Dermis microvascular lymphatic vessel endothelial cell (primary cell): ENCODE results near the gene KLHL33. TPM values are rescaled to one million over a fixed set of nuclear protein-coding genes. Genes with fewer than 3 reads are reported as not detected.
"Not testable (repeated sequence)": the region's sequence is repeated elsewhere in the genome, so short reads cannot be mapped to it uniquely, and the experiment has no call there.

Experiments used
- DNase-seq, 2 donors: peaks; one replicate each; pipeline versions ENCODE4 v3.0.0 to v3.0.0-alpha.2; 2010; ENCODE audit warnings: low read depth in 2 of 2
- total RNA-seq: library from RNA; depleted of rRNA; stranded (reverse); fragments of >200 nt; gene quantifications from 2 replicates; pipeline ENCODE4 v1.2.1, GENCODE V29; 2014

The KLHL33 gene
- total RNA-seq, 1 donor from 2014 or later, result 0.13 TPM

DNA sequence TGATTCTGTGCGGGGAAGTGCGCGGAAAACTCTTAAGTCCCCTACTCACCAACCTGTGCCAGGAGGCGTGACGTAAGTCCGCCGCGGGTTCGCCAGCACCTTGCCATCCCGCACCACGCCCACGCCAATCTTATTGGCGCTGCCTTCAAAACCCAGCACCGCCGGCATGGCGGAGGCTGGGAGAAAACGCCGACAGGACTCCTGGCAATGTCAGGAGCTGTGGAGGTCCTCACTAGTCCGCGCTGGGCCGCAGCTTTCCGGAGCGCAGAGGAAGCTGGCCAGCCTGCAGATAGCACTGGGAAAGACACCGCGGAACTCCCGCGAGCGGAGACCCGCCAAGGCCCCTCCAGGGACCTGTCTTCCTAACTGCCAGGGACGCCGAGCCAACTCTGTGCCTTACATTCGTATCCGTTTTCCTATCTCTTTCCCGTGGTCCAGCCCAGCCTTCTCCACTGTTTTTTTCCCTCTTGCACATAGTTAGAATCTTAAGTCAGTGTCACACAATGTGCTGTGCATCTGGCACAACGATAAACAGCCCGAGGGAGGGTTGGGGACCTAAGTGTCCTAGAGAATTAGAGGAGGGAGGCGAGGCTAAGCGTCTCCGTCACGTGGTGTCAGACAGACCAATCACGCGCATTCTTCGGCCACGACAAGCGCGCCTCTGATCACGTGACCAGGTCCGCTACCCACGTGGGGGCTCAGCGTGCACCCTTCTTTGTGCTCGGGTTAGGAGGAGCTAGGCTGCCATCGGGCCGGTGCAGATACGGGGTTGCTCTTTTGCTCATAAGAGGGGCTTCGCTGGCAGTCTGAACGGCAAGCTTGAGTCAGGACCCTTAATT, 18.8 kb upstream of the KLHL33 start, which contains the start of the genes APEX1 and OSGEP:
APEX1 (plus strand) TSS at position 711 of the 839 bp plus-strand sequence. CDS start 420 bp downstream, outside the sequence.
OSGEP (minus strand) TSS at position 297 of the 839 bp plus-strand sequence; CDS start at position 168, 129 bp downstream.
- peak; percentile 99 for DNase-seq

DNA sequence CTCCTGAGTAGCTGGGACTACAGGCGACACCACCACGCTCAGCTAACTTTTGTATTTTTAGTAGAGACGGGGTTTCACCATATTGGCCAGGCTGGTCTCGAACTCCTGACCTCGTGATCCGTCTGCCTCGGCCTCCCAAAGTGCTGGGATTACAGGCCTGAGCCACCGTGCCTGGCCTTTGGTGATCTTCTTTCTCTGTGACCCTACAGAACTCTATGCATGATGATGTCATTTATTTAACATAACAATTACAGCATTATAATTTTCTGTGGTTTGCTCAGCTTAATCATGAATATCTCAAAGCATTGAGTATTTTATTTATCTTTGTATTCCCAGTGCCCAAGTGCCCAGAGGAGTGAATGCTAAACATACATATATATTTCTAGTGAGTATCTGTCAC, 16.9 kb upstream of the KLHL33 start:
- not testable (repeated sequence) for DNase-seq

DNA sequence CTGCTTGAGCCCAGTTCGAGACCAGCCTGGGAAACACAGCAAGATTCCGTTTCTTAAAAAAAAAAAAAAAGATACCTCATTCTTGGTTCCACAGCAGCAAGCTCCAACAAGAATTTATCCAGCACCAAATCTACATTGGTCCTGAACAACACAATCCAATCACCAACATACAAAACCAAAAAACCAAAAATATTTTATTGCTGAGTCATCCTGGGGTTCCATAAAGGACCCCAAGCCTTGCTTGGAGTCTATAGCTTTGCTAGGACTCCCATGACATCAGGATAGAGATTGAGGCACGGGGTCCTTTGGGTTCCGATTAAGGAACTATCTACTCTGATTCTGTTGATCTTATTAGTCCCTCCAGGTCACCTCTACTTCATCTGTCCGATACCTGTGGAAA, 10.9 kb upstream of the KLHL33 start:
- DNase-seq, result no peak

GRCh38 chr14:20443650-20444049, 7.7 kb upstream of the KLHL33 start:
- DNase-seq, result not testable (repeated sequence)

DNA sequence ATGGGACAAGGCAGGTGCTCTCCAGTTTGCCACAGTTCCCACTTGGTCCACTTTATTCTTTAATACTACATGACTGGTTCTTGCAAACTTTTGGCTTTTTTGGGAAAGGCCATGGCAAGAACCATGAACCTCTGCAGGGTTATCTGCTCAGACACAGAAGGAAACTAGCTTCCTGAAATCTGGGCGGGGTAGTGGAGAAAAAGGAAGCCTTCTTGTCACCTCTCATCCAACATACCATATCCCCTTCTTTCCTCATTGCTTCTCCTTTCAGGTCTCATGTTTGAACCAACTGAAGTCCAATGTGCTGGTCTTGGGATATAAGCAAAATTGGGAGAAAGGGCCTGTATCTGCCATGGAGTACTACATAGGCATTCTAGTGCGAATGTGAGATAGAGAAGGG, 5.5 kb upstream of the KLHL33 start:
- DNase-seq, result no peak

- DNase-seq, result peak; percentile 27 to 49
Observed at GRCh38 chr14:20440882-20441281, 4.9 kb upstream of the KLHL33 start.

DNA sequence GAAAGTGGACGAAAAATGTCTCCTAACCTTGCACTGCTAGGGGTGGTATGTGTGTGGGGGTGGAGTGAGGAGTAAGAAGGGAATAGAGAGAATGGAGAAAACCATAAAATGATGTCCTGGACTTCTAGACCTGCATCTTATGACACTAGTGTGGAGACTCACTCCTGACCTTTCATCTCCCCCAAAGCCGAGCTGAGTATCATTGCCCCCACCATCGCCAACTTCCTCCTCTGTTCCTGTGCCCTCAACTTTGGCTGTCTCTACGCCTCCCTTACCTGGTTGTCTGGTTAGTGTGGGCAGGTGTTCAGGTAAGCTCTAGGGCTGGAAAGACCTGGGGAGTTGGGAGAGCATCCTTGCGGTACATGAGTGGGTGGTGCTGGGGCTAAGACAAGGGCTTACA, 4.5 kb upstream of the KLHL33 start:
- no peak for DNase-seq

DNA sequence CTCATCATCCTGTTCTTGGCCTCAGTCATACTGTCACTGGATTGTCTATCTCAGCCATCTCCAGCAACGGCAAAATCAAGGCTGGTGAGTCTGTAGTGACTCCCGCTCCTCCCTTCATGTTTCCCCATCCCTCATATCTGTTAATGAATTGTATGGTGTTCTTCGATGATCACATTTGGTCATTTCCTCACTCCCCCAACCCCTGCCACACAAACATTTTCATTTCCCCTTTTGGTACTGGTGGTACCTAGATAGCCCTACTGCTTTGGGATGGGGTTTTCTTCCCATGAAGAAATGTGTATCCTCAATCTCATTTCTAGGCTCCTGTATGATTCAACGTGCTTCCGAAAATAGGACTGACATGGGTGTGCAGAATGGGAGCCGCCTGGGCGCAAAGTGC, 2.7 kb upstream of the KLHL33 start:
- DNase-seq, result no peak

GRCh38 chr14:20436363-20436755, 393 bp upstream of the KLHL33 start:
- DNase-seq, result no peak

DNA sequence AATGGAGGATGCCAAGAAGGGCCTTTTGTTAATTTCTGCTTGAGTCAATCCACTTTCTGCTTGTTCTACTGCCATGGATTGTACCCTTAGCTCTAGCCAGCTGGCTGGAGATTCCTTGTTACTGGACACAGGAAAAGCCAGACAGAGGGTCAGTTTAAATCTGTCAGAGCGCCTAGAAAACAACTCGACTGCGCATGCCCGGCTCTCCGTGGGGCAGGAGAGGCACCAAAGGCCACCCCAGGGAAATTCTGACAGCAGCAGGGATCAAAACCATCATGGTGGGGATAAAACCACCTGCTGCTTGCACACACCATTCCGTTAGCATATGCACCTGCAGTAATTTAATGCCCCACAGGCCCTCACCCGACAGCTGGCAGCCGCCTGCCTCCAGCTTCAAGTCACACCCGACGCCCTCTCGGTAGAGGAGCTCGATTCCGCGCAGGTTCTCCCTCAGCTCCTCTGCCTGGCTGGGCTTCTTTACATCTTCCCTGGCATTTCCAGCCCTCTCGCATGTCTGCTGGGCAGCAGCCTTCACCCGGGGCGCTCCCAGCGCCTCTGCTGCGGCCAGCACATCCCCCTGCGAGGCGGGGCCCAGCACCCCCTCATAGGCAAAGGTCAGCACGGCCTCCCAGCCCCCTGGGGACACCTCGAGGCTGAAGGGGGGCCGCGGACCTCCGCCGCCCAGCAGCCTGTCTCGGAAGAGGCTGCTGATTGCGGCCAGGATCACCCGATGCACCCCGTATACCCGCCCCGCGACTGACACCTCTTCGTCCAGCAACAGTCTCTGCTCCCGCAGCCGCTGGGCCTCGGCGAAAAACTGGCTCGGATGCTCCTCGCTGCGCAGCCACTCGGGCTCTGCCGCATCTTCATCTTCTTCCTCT, 1.0 kb downstream of the KLHL33 start:
- DNase-seq, result peak; percentile 67 to 75

- DNase-seq, result peak in 1 of 2 donors; percentile 35
Observed at GRCh38 chr14:20429801-20430669, 5.9 kb downstream of the KLHL33 start.

DNA sequence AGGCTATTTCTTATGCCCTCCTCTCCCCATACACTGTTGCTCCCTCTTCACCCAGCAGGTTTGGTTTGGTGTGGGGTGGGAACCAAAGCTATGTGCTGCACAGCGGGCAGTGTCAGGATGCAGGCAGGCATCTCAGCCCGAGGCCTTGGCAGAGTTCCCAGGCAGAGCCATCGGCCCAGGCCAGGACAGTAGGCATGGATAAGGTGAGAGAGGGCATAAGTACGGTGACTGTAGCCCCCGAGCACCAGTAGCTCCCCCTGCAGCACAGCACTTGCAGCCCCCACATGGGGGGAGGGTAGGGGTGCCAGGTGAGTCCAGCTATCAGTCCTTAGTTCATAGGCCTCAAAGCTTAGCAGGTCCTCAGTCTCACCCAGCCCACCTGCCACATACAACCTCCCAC, 7.2 kb downstream of the KLHL33 start:
- peak in 1 of 2 donors; percentile 32 for DNase-seq

DNA sequence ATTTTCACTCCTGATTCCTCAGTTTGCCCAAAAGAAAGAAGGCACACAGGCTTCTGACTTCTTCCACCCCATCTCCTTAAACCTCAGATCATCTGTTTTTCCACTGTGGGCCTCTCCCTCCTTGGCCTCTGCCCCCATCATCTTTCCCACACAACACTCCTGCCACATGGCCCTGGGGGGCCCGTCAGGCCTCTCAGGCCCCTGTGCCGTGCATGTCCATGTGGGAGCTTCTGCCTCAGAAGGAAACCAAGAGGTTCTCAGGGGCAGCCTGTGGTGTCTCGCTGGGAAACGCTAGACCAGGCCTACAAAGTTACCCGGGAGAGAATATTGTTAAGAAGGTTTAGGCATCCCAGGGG, 8.0 kb downstream of the KLHL33 start:
- DNase-seq, result peak in 1 of 2 donors; percentile 8

DNA sequence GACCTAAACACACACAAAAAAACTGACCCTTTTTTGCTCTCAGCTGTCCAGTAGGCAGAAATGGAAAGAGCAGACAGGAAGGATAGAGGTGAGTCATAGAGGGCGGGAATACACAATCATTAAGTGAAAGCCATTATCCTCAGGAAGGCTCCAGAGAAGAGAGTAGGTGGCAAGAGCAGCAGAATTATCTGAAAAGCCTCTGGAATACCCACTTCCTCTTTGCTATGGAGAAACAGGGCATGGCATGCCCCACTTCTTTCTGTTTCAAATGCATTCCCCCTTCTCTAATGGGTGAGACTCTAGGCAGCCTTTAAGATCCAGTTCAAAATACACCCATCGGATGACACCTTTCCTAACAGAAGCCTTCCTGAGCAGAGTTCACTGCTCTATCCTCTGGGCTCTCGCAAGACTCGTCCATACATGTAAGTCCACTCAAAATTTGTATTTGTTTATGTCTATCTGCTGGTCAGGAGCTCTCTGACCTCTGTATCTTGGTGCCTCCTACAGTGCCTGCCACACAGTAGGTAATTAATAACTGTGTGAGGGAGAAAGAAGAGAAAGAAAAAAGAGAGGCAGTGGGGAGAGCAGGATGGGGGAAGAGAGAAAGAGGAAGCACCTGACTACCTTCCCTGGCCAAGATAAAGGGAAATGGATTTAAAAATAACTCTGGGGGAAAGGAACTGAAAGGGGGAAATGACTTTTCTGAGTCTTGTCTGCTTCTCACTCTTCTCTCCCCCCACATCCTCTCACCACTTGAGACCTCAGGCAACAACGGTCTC, 8.5 kb downstream of the KLHL33 start:
- DNase-seq, result peak; percentile 80 to 86

- no peak for DNase-seq
Observed at GRCh38 chr14:20424851-20425250, 11.1 kb downstream of the KLHL33 start.

- no peak for DNase-seq
Observed at GRCh38 chr14:20422886-20423285, 13.1 kb downstream of the KLHL33 start.

- no peak for DNase-seq
Observed at GRCh38 chr14:20421267-20421666, 14.7 kb downstream of the KLHL33 start.

DNA sequence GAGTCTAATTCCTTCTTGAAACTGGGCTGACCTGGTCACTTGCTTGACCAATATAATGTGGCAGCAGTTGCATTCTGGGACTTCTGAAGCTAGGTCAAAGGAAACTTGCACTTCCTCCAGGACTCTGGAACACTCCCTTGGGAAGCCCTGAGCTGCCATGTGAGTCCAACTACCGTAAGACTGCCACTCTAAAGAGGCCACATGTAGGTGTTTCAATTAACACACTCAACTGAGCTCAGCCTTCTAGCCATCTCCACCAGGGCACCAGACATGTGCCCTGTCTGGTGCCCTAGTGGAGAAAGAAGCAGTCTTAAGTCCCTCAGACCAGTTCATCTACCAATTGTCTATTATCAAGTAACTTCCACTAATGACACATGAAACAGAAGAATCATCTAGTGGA, 16.5 kb downstream of the KLHL33 start:
- no peak for DNase-seq

DNA sequence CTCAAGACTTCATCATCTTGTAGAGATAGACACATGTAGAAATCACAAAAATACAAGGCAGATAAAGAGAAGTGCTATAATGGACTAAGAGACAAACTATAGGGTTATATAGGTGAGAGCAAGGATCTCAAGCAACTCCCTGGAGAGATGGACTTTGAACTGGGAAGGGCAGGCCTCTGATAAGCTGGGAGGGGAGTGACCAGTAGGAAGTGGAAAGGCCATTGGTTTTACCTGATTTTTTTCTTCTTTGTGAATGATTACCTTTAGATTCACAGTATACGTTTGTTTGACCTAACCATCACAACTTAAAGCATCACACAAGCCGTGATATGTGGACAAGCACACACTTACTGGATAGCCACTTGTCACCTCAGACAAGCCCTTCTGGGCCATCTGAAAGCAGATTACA, 17.5 kb downstream of the KLHL33 start:
- no peak for DNase-seq
